ENCODE measurements around the gene COQ8A.

DNA sequence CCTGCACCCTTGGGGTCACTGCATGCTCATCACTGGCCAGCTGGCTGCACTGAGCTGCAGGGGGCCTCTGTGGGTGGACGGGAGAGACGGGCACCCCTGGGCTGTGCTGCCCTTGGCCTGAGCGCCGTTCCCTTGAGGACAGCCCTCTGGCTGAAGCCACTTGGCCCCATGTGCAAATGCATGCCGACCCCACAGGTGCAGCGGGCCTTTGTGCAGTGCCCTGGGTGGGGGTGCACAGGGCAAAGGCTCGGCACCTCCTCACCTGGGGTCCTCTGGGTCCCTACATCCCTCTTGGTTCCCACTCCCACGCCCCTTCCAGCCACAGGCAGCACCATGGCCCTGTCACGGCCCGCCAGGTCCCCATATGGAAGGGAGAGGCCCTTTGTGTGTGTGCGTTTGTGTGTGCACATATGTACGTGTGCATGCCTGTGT is 41.3 kb downstream of the COQ8A start:
- TF ChIP-seq, protein P1, sequence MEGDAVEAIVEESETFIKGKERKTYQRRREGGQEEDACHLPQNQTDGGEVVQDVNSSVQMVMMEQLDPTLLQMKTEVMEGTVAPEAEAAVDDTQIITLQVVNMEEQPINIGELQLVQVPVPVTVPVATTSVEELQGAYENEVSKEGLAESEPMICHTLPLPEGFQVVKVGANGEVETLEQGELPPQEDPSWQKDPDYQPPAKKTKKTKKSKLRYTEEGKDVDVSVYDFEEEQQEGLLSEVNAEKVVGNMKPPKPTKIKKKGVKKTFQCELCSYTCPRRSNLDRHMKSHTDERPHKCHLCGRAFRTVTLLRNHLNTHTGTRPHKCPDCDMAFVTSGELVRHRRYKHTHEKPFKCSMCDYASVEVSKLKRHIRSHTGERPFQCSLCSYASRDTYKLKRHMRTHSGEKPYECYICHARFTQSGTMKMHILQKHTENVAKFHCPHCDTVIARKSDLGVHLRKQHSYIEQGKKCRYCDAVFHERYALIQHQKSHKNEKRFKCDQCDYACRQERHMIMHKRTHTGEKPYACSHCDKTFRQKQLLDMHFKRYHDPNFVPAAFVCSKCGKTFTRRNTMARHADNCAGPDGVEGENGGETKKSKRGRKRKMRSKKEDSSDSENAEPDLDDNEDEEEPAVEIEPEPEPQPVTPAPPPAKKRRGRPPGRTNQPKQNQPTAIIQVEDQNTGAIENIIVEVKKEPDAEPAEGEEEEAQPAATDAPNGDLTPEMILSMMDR (conservative IDR thresholded peaks at IDR 0.05; ENCODE audit: low read depth in 2 of 2): no peak
- no peak for TF ChIP-seq JUNB (IDR thresholded peaks at IDR 0.05; ENCODE audit: unreplicated experiment)
- TF ChIP-seq, protein P2, sequence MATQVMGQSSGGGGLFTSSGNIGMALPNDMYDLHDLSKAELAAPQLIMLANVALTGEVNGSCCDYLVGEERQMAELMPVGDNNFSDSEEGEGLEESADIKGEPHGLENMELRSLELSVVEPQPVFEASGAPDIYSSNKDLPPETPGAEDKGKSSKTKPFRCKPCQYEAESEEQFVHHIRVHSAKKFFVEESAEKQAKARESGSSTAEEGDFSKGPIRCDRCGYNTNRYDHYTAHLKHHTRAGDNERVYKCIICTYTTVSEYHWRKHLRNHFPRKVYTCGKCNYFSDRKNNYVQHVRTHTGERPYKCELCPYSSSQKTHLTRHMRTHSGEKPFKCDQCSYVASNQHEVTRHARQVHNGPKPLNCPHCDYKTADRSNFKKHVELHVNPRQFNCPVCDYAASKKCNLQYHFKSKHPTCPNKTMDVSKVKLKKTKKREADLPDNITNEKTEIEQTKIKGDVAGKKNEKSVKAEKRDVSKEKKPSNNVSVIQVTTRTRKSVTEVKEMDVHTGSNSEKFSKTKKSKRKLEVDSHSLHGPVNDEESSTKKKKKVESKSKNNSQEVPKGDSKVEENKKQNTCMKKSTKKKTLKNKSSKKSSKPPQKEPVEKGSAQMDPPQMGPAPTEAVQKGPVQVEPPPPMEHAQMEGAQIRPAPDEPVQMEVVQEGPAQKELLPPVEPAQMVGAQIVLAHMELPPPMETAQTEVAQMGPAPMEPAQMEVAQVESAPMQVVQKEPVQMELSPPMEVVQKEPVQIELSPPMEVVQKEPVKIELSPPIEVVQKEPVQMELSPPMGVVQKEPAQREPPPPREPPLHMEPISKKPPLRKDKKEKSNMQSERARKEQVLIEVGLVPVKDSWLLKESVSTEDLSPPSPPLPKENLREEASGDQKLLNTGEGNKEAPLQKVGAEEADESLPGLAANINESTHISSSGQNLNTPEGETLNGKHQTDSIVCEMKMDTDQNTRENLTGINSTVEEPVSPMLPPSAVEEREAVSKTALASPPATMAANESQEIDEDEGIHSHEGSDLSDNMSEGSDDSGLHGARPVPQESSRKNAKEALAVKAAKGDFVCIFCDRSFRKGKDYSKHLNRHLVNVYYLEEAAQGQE (IDR thresholded peaks at IDR 0.05; ENCODE audit: unreplicated experiment): no peak
- no peak for TF ChIP-seq ZNF114 (CRISPR knock-in tag; IDR thresholded peaks at IDR 0.05)
- TF ChIP-seq EZH2phosphoT487 (IDR thresholded peaks at IDR 0.05; ENCODE audit: unreplicated experiment): no peak
- TF ChIP-seq POLR2AphosphoS5 (IDR thresholded peaks at IDR 0.05; ENCODE audit: low read depth): no peak
- no peak for TF ChIP-seq CREB1 (CRISPR knock-in tag; IDR thresholded peaks at IDR 0.05; ENCODE audit: low read depth)
- TF ChIP-seq, protein P3, sequence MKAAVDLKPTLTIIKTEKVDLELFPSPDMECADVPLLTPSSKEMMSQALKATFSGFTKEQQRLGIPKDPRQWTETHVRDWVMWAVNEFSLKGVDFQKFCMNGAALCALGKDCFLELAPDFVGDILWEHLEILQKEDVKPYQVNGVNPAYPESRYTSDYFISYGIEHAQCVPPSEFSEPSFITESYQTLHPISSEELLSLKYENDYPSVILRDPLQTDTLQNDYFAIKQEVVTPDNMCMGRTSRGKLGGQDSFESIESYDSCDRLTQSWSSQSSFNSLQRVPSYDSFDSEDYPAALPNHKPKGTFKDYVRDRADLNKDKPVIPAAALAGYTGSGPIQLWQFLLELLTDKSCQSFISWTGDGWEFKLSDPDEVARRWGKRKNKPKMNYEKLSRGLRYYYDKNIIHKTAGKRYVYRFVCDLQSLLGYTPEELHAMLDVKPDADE (IDR thresholded peaks at IDR 0.05): no peak
